ENCODE measurements around the gene MAMDC2.

DNA sequence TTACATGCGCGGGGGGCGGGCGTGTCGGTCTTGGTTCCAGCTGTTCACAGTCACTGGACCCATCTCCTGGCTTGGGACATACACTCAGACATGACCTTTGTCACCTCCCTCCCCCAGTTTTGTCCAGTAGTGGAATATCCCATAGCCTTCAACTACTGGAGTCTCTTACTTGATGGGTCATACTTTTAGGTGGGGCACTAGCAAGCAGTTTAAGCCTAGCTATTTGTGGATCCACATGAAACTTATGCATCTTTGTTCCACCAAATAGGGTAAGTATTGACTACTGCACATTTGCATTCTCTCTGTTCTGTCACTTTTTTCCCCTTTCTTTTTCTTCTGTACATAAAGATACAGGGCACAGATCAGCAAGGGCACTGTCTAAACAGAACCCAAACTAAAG lies 15.4 kb upstream of the MAMDC2 start:
- TF ChIP-seq, protein P1, sequence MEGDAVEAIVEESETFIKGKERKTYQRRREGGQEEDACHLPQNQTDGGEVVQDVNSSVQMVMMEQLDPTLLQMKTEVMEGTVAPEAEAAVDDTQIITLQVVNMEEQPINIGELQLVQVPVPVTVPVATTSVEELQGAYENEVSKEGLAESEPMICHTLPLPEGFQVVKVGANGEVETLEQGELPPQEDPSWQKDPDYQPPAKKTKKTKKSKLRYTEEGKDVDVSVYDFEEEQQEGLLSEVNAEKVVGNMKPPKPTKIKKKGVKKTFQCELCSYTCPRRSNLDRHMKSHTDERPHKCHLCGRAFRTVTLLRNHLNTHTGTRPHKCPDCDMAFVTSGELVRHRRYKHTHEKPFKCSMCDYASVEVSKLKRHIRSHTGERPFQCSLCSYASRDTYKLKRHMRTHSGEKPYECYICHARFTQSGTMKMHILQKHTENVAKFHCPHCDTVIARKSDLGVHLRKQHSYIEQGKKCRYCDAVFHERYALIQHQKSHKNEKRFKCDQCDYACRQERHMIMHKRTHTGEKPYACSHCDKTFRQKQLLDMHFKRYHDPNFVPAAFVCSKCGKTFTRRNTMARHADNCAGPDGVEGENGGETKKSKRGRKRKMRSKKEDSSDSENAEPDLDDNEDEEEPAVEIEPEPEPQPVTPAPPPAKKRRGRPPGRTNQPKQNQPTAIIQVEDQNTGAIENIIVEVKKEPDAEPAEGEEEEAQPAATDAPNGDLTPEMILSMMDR (IDR thresholded peaks at IDR 0.05) = no peak
- TF ChIP-seq EZH2 (IDR thresholded peaks at IDR 0.05; ENCODE audit: borderline replicate concordance, insufficient read depth, low read depth, low read length, poor library complexity, severe bottlenecking) = no peak

Measured in B cell (primary cell).